ENCODE results near the gene CP. TPM values are rescaled to one million over a fixed set of nuclear protein-coding genes. Genes with fewer than 3 reads are reported as not detected.

CP gene
- total and polyA plus RNA-seq, 4 donors, result 565 to 1,748 (median 1,277) TPM

GRCh38 chr3:149162007-149162406, 59.6 kb downstream of the CP start:
- Histone ChIP-seq H3K36me3 (ENCODE audit: control insufficient read depth in 4 of 4, insufficient read depth in 3 of 4, low read depth in 1 of 4, low read length in 3 of 4) (peaks cover 2 to 28% (median 15%) of the 10 kb centered on the region in 4 donors), H3K4me3 (ENCODE audit: low read depth in 1 of 3, low read length in 3 of 3) (no peak overlapping the region), H3K4me1 (ENCODE audit: control insufficient read depth in 4 of 4, insufficient read depth in 4 of 4, low read length in 3 of 4) (no peaks in the 10 kb centered on the region), H3K27me3 (ENCODE audit: control insufficient read depth in 4 of 4, insufficient read depth in 4 of 4, low read length in 3 of 4) (no peaks in the 10 kb centered on the region), H3K27ac (ENCODE audit: low read depth in 1 of 2, low read length in 2 of 2) (no peak overlapping the region), H3K9ac (ENCODE audit: low read depth in 1 of 2, low read length in 2 of 2) (no peak overlapping the region), H3K9me3 (ENCODE audit: control insufficient read depth in 4 of 4, low read length in 3 of 4) (no peaks in the 10 kb centered on the region)
- 90% methylated on average over 2 of the region's 2 CpGs for WGBS
- no peak for TF ChIP-seq CTCF (IDR thresholded peaks at IDR 0.05; ENCODE audit: low read depth, low read length, missing input control)
- TF ChIP-seq HNF4G (IDR thresholded peaks at IDR 0.05), result no peak
- TF ChIP-seq FOXA1 (IDR thresholded peaks at IDR 0.05), result no peak
- no peak for TF ChIP-seq HNF4A (conservative IDR thresholded peaks at IDR 0.05)
- no peak for TF ChIP-seq EGR1 (IDR thresholded peaks at IDR 0.05; ENCODE audit: low read depth in 2 of 2)
- TF ChIP-seq YY1 (IDR thresholded peaks at IDR 0.05), result no peak
- no peak for TF ChIP-seq FOXA2 (IDR thresholded peaks at IDR 0.05)
- no peak for TF ChIP-seq MAX (IDR thresholded peaks at IDR 0.05)
- TF ChIP-seq RAD21 (IDR thresholded peaks at IDR 0.05), result no peak
- no peak for DNase-seq (ENCODE audit: low spot score)

- Histone ChIP-seq H3K4me1 (ENCODE audit: control insufficient read depth in 4 of 4, insufficient read depth in 4 of 4, low read length in 3 of 4) (no peaks in the 10 kb centered on the region), H3K27me3 (ENCODE audit: control insufficient read depth in 4 of 4, insufficient read depth in 4 of 4, low read length in 3 of 4) (no peaks in the 10 kb centered on the region), H3K36me3 (ENCODE audit: control insufficient read depth in 4 of 4, insufficient read depth in 3 of 4, low read depth in 1 of 4, low read length in 3 of 4) (peaks cover 2 to 28% (median 17%) of the 10 kb centered on the region in 4 donors), H3K9me3 (ENCODE audit: control insufficient read depth in 4 of 4, low read length in 3 of 4) (no peaks in the 10 kb centered on the region), H3K4me3 (ENCODE audit: low read depth in 1 of 3, low read length in 3 of 3) (no peak overlapping the region), H3K27ac (ENCODE audit: low read depth in 1 of 2, low read length in 2 of 2) (no peak overlapping the region), H3K9ac (ENCODE audit: low read depth in 1 of 2, low read length in 2 of 2) (no peak overlapping the region)
- no peak for TF ChIP-seq CTCF (IDR thresholded peaks at IDR 0.05; ENCODE audit: low read depth, low read length, missing input control)
- TF ChIP-seq TAF1 (conservative IDR thresholded peaks at IDR 0.05), result no peak
- no peak for TF ChIP-seq YY1 (IDR thresholded peaks at IDR 0.05)
- no peak for TF ChIP-seq RXRA (IDR thresholded peaks at IDR 0.05)
- no peak for TF ChIP-seq RAD21 (IDR thresholded peaks at IDR 0.05)
- no peak for TF ChIP-seq JUND (IDR thresholded peaks at IDR 0.05)
- TF ChIP-seq HNF4A (conservative IDR thresholded peaks at IDR 0.05), result no peak
- TF ChIP-seq FOXA1 (IDR thresholded peaks at IDR 0.05), result no peak
- no peak for TF ChIP-seq NR2F2 (IDR thresholded peaks at IDR 0.05)
- no peak for TF ChIP-seq FOXA2 (IDR thresholded peaks at IDR 0.05)
- no peak for TF ChIP-seq GABPA (IDR thresholded peaks at IDR 0.05 in 1 of 2, conservative IDR thresholded peaks at IDR 0.05 in 1 of 2)
- no peak for TF ChIP-seq REST (IDR thresholded peaks at IDR 0.05)
- TF ChIP-seq ATF3 (IDR thresholded peaks at IDR 0.05), result no peak
- TF ChIP-seq EGR1 (IDR thresholded peaks at IDR 0.05; ENCODE audit: low read depth in 2 of 2), result no peak
- TF ChIP-seq SP1 (IDR thresholded peaks at IDR 0.05), result no peak
- TF ChIP-seq ZBTB33 (IDR thresholded peaks at IDR 0.05), result no peak
- TF ChIP-seq MAX (IDR thresholded peaks at IDR 0.05), result no peak
- no peak for TF ChIP-seq HNF4G (IDR thresholded peaks at IDR 0.05)
- 95% methylated on average over 4 of the region's 4 CpGs for WGBS
- DNase-seq (ENCODE audit: low spot score), result no peak
These were observed 60.8 kb downstream of the CP start for GRCh38 chr3:149160754-149161300.

Measured in liver (tissue), 9 donors.